ENCODE results near the gene GRIP2. TPM values are rescaled to one million over a fixed set of nuclear protein-coding genes. Genes with fewer than 3 reads are reported as not detected.

Gene GRIP2
- total and polyA plus RNA-seq, 2 donors (not counting 1 experiment from before 2014, with no cell fraction given): under 0.01 to 0.87 TPM

- H3K9me3 ChIP-seq (ENCODE audit: control insufficient read depth, insufficient read depth, low read depth, low read length): no peaks in the 10 kb centered on the region
- no peak overlapping the region for H3K9ac ChIP-seq (ENCODE audit: insufficient read depth, low read length)
- H3K27ac ChIP-seq (ENCODE audit: insufficient read depth, low read length): no peak overlapping the region
- H3K4me2 ChIP-seq (ENCODE audit: extremely low read depth, insufficient read depth, low read length): no peak overlapping the region
- H3K4me1 ChIP-seq (ENCODE audit: control insufficient read depth, extremely low read depth, insufficient read depth, low read length): peaks cover 15% of the 10 kb centered on the region
- H4K20me1 ChIP-seq (ENCODE audit: control insufficient read depth, extremely low read depth, insufficient read depth, low read length): no peaks in the 10 kb centered on the region
- no peaks in the 10 kb centered on the region for H3K27me3 ChIP-seq (ENCODE audit: control insufficient read depth, insufficient read depth, low read length)
- H2AFZ ChIP-seq (ENCODE audit: low read length): no peak overlapping the region
- peaks cover 2% of the 10 kb centered on the region for H3K36me3 ChIP-seq (ENCODE audit: control insufficient read depth, insufficient read depth, low read length)
- H3K79me2 ChIP-seq (ENCODE audit: control insufficient read depth, insufficient read depth, low read length): no peaks in the 10 kb centered on the region
- TF ChIP-seq CTCF (conservative IDR thresholded peaks at IDR 0.05 in 1 of 2, IDR thresholded peaks at IDR 0.05 in 1 of 2; ENCODE audit: low read depth in 1 of 2, low read length in 2 of 2) (no peak), EZH2 (IDR thresholded peaks at IDR 0.05; ENCODE audit: low read length, missing control alignments) (no peak)
- no peak for DNase-seq (ENCODE audit: low read depth in 2 of 2)
- H3K4me3 ChIP-seq (replicated peaks in 1 of 4; ENCODE audit: control extremely low read depth in 1 of 4, insufficient read depth in 1 of 4, low read depth in 3 of 4, low read length in 4 of 4): no peak overlapping the region
Measured at GRCh38 chr3:14468621-14468981, 71.5 kb downstream of the GRIP2 start.

GRCh38 chr3:14467814-14468620 lies 72.1 kb downstream of the GRIP2 start:
- no peak overlapping the region for H3K4me2 ChIP-seq (ENCODE audit: extremely low read depth, insufficient read depth, low read length)
- H3K4me1 ChIP-seq (ENCODE audit: control insufficient read depth, extremely low read depth, insufficient read depth, low read length): peaks cover 10% of the 10 kb centered on the region
- H3K9me3 ChIP-seq (ENCODE audit: control insufficient read depth, insufficient read depth, low read depth, low read length): no peaks in the 10 kb centered on the region
- H3K9ac ChIP-seq (ENCODE audit: insufficient read depth, low read length): no peak overlapping the region
- no peaks in the 10 kb centered on the region for H3K79me2 ChIP-seq (ENCODE audit: control insufficient read depth, insufficient read depth, low read length)
- H2AFZ ChIP-seq (ENCODE audit: low read length): no peak overlapping the region
- H3K36me3 ChIP-seq (ENCODE audit: control insufficient read depth, insufficient read depth, low read length): peaks cover 2% of the 10 kb centered on the region
- TF ChIP-seq EZH2 (IDR thresholded peaks at IDR 0.05; ENCODE audit: low read length, missing control alignments): no peak
- peak; percentile 82 to 83 for TF ChIP-seq CTCF (conservative IDR thresholded peaks at IDR 0.05 in 1 of 2, IDR thresholded peaks at IDR 0.05 in 1 of 2; ENCODE audit: low read depth in 1 of 2, low read length in 2 of 2)
- H3K27ac ChIP-seq (ENCODE audit: insufficient read depth, low read length): no peak overlapping the region
- no peak overlapping the region for H3K4me3 ChIP-seq (replicated peaks in 1 of 4; ENCODE audit: control extremely low read depth in 1 of 4, insufficient read depth in 1 of 4, low read depth in 3 of 4, low read length in 4 of 4)
- H4K20me1 ChIP-seq (ENCODE audit: control insufficient read depth, extremely low read depth, insufficient read depth, low read length): no peaks in the 10 kb centered on the region
- H3K27me3 ChIP-seq (ENCODE audit: control insufficient read depth, insufficient read depth, low read length): no peaks in the 10 kb centered on the region
- DNase-seq (ENCODE audit: low read depth in 2 of 2): peak; percentile 32 to 37

GRCh38 chr3:14466179-14466903 lies 73.8 kb downstream of the GRIP2 start:
- H3K79me2 ChIP-seq (ENCODE audit: control insufficient read depth, insufficient read depth, low read length): no peaks in the 10 kb centered on the region
- H3K9ac ChIP-seq (ENCODE audit: insufficient read depth, low read length): no peak overlapping the region
- no peak overlapping the region for H3K4me3 ChIP-seq (replicated peaks in 1 of 4; ENCODE audit: control extremely low read depth in 1 of 4, insufficient read depth in 1 of 4, low read depth in 3 of 4, low read length in 4 of 4)
- H3K4me2 ChIP-seq (ENCODE audit: extremely low read depth, insufficient read depth, low read length): no peak overlapping the region
- TF ChIP-seq EZH2 (IDR thresholded peaks at IDR 0.05; ENCODE audit: low read length, missing control alignments) (no peak), CTCF (conservative IDR thresholded peaks at IDR 0.05 in 1 of 2, IDR thresholded peaks at IDR 0.05 in 1 of 2; ENCODE audit: low read depth in 1 of 2, low read length in 2 of 2) (no peak)
- no peaks in the 10 kb centered on the region for H3K9me3 ChIP-seq (ENCODE audit: control insufficient read depth, insufficient read depth, low read depth, low read length)
- no peak overlapping the region for H2AFZ ChIP-seq (ENCODE audit: low read length)
- no peaks in the 10 kb centered on the region for H3K4me1 ChIP-seq (ENCODE audit: control insufficient read depth, extremely low read depth, insufficient read depth, low read length)
- H3K27me3 ChIP-seq (ENCODE audit: control insufficient read depth, insufficient read depth, low read length): no peaks in the 10 kb centered on the region
- DNase-seq (ENCODE audit: low read depth in 2 of 2): no peak
- no peak overlapping the region for H3K27ac ChIP-seq (ENCODE audit: insufficient read depth, low read length)
- peaks cover 2% of the 10 kb centered on the region for H3K36me3 ChIP-seq (ENCODE audit: control insufficient read depth, insufficient read depth, low read length)
- no peaks in the 10 kb centered on the region for H4K20me1 ChIP-seq (ENCODE audit: control insufficient read depth, extremely low read depth, insufficient read depth, low read length)
